NCI-H460 (cell line): Measurements from ENCODE around the gene KATNAL1. TPM values are rescaled to one million over a fixed set of nuclear protein-coding genes. Genes with fewer than 3 reads are reported as not detected.
"Not testable (repeated sequence)": the region's sequence is repeated elsewhere in the genome, so short reads cannot be mapped to it uniquely, and the experiment has no call there.

Source experiments
- DNase-seq: peaks from one replicate; pipeline ENCODE4 v3.0.0-alpha.2; 2016; ENCODE audit warnings: low read depth; ENCODE audit errors: extremely low read depth
- total RNA-seq: library from RNA; depleted of rRNA; stranded (reverse); fragments of >200 nt; shearing (Covaris generic); gene quantifications from 2 replicates; pipeline ENCODE4 v1.2.3, GENCODE V29; 2014

KATNAL1 gene
- total RNA-seq, 1 experiment from 2014 or later: 6.1 TPM

- DNase-seq: no peak
These were observed 72.7 kb downstream of the KATNAL1 start for GRCh38 chr13:30234619-30235162.

DNA sequence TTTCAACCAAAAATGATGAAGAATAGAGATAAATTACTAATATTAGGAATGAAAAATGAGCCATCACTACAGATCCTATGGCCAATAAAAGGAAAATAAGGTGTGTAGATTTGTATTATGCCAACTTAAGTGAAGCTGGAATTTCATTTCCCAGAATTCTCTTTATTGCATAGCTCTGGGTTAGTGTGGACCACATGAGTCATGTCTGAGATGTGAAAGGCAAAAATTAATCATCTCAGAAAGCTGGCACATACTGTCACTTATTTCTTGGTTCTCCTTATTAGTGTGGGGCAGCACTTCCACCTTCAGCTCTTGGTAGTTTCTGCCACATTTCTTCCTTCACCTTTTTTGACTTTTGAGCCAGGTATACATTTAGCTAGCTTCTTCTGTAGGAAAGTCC is 82.6 kb downstream of the KATNAL1 start:
- DNase-seq: peak; percentile 6

- no peak for DNase-seq
These were observed 85.1 kb downstream of the KATNAL1 start for GRCh38 chr13:30222254-30222653.

GRCh38 chr13:30216111-30216510 is 91.2 kb downstream of the KATNAL1 start:
- DNase-seq: no peak

- no peak for DNase-seq
These were observed 95.1 kb downstream of the KATNAL1 start for GRCh38 chr13:30212256-30212655.

- DNase-seq: no peak
These were observed 95.6 kb downstream of the KATNAL1 start for GRCh38 chr13:30211745-30212144.

DNA sequence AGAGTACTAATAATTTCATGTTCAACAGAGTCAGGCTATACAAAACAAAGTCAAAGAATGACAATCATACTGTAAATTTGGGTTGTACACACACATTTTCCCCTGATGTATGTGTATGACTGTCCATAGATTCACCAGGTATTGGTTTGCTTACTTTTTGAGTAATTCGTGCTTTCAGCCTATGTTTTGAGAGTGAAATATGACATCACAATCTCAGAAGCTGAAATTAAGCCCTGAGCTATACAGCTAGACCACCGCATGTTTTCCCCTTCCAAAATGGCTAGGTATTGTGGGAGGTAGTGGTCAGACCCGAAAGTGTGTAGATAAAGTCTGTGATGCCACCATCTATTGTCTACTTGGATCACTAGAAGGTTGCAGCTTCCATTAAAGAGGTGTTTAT is 102.8 kb downstream of the KATNAL1 start:
- no peak for DNase-seq

DNA sequence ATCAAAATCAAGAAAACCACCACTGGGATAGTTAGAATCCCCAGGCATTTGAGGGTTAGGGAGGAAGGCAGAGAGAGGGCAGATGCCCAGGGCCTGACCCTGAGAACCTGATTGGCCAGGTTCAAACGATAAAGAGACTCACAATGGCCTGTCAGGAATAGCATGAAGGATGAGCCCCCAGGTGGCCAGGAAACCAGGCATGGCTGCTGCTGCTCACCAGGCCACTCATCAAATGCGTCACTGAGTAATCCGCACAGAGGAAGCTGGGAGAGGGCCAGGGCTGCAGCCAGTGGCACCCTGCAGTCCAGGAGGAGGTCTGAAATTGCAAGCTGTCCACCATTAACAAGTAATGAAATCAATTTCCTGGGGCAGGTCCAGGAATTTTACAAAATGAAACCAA is 111.3 kb downstream of the KATNAL1 start:
- DNase-seq: no peak

GRCh38 chr13:30194906-30195305 is 112.4 kb downstream of the KATNAL1 start:
- DNase-seq: no peak

- DNase-seq: no peak
These were observed 113.8 kb downstream of the KATNAL1 start for GRCh38 chr13:30193279-30194234.

GRCh38 chr13:30192320-30193093 is 114.8 kb downstream of the KATNAL1 start:
- no peak for DNase-seq

DNA sequence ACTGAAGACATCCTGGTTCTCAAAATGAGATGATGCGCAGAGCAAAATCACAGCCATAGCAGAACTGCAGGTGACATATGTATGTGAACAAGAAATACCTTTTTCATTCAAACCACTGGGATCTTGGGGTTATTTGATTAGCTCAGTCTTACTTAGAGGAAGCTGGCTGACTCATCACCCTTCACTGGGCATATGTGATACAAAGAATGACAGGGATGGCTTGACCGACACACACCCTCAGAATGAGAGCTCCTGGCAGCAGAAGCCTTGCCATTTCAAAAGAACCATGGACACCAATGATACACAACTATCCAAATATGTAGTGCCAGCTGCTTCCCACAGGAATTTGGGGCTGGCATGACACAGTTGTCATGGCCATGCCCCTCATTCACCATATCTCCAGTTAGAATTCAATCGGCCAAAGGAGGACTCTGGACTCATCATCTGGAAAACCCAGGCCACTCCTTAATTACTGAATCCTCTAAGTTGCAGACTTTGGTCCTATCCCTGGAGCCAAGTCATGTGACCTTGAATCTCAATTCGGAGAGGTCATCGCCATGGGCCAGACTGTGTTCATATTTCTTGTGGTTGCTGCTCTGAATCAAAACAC is 115.8 kb downstream of the KATNAL1 start:
- DNase-seq: no peak

GRCh38 chr13:30186634-30187415 is 120.5 kb downstream of the KATNAL1 start:
- no peak for DNase-seq

DNA sequence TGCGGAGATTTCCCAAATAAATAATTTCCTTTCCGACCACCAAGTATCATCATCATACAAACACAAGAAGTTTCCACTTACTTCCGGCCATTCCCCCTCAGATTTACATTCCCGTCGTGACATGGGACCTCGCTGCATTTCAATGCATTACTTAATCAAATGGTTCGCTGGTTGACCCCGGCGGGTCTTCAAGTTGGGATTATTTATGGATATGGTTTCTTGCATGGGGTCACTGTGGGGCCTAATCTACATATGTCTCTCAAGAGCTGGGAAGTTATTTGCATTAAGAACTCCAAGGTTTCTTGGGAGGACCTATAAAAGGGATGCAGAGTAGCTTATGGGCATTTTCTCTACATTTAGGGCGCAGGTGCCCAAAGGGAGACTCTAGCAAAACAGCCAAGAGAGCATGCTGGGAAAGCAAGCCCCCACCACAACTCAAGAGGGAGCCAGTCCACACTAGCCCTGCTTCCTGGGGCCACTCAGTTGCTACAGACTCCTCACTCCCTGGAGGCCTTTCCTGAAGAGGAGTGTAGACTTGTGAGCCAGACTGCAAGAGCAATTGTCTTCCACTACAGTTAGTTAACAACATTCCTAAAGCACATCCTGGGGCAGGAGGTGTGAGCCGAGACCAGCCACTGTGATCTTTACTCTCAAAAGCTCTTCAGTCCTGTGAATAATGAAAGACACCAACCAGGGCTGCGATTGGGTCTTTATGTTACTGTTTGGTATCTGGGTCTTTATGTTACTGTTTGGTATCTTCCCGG is 125.3 kb downstream of the KATNAL1 start:
- DNase-seq: no peak

- no peak for DNase-seq
These were observed 127.6 kb downstream of the KATNAL1 start for GRCh38 chr13:30179597-30180276.

- DNase-seq: no peak
These were observed 128.4 kb downstream of the KATNAL1 start for GRCh38 chr13:30178976-30179375.

GRCh38 chr13:30175166-30175565 is 132.2 kb downstream of the KATNAL1 start:
- no peak for DNase-seq

- DNase-seq: not testable (repeated sequence)
These were observed 133.1 kb downstream of the KATNAL1 start for GRCh38 chr13:30174250-30174649.

DNA sequence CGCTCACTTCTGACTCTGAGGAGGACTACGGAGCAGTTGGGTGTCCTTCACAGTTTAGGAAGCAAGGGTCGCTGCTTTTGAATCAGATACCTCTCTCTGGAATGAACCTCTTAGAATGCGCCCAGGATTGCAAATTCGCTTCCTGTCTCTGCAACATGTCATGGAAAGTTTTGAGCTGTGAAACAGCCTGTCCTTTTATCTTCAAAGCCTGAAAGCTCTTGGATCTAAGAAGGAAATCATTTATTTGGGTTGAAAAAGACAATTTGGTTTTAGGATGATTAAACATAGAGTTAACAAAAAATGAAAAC is 134.1 kb downstream of the KATNAL1 start:
- no peak for DNase-seq
